HG03135 (cell line): ENCODE measurements around the gene RAF1.
"Not testable (repeated sequence)": the region's sequence is repeated elsewhere in the genome, so short reads cannot be mapped to it uniquely, and the experiment has no call there.

ENCODE experiments used
- ATAC-seq: cut with Tn5 transposase; IDR thresholded peaks from one replicate; pipeline ENCODE4 v1.9.1; 2021; ENCODE audit warnings: mild to moderate bottlenecking, moderate library complexity; ENCODE audit not compliant: unreplicated experiment

The RAF1 gene

GRCh38 chr3:12663936-12664908 lies at the start of gene RAF1:
Gene RAF1, minus strand, starts transcription at chr3:12664117. Its CDS starts 45,396 bp downstream, at chr3:12618721.
- ATAC-seq = peak; percentile 94

DNA sequence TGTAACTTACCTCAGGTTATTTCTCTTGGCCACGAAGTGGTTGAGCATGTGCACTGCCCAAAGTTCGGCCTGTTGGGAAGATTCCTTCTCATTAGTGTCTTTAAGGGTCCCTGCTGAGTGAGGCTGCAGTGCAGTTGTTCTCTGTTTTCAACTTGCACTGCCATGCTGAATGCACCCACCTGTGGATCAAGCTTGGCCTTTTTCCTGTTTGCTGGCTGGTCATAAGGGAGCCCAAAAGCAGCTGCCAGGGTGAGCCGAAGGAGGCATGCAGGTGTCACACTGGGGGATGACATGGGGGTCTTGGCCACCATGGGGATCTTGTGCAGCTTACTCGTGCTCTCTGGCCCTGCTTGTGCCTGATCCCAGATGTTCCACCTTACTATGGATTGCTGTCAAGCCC lies 46.1 kb upstream of the RAF1 start:
- no peak for ATAC-seq

GRCh38 chr3:12709334-12709733 lies 45.4 kb upstream of the RAF1 start:
- ATAC-seq = no peak

DNA sequence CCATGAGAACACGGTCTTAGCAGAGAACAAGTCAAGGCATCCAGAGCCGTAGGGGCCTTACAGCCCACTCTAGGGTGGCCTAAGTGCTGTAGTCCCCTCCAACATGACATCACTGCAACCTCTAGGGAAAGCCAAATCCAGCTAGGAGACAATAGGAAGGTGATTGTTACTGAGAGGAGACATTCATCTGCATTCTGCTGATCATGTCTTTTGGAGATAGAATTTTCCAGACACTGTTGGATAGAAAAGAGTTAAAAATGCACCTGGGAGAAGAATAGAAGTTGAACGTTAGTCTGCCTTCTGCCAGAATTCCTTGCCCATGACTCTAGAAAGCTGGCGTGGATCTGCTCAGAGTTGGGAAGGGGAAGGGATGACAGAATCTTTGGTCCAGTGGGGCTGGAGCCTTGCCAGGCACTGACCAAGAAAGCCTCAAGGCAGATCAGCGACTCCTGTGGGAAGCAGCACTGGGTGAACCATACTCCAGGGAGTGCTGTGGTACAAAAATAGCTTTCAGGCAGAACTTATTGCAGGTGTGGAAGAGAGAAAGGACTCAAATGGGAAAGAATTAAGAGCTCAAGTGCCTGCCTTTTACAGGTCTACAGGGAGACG lies 44.8 kb upstream of the RAF1 start:
- no peak for ATAC-seq

DNA sequence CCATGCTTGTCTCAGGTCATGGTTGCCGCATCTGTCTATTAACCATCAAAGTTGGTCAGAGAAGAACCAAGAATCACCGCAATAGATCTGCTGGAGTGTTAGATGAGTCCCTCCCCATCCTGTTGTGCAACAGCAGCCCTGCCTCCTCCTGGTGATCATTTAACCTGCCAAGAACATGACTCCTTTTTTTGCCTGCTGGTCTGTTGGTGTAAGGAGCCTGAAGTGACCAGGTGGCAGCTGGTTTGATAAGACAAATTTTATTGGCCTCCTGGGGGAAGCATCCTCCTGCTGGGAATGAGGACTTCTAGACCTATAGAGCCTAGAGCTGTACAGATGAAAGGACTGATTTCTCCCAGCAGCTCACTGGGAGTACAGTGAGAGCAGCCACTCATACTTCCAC lies 43.5 kb upstream of the RAF1 start:
- ATAC-seq = no peak

DNA sequence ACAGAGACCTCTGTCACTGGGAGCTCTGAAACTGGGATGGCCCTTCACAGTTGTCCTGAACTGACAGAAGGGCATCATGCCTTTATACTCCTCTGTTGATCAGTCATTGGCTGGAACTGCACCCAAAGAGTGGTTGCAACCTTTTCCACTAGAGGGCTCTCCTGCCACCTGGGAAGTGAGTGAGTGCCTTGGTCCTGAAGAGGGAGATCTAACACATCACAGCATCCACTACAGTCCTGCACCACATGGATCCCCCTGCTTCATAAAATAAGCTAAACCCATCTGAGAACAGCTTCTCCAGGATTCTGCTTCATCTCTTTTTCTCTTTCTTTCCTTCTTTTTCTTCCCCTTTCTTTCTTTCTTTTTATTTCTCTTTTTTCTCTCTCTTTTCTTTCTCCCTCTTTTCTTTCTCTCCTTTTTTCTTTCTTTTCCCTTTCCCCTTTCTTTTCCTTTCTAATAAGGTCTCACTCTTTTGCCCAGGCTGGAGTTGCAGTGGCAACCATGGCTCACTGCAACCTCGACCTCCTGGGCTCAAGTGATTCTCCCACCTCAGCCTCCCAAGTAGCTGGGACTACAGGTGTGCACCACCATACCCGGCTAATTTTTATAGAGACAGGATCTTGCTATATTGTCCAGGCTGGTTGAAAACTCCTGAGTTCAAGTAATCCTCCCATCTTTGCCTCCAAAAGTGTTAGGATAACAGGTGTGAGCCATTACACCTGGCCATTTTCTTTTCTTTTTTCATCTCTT lies 42.8 kb upstream of the RAF1 start:
- peak; percentile 92 for ATAC-seq

GRCh38 chr3:12705981-12706380 lies 42.1 kb upstream of the RAF1 start:
- ATAC-seq = no peak

DNA sequence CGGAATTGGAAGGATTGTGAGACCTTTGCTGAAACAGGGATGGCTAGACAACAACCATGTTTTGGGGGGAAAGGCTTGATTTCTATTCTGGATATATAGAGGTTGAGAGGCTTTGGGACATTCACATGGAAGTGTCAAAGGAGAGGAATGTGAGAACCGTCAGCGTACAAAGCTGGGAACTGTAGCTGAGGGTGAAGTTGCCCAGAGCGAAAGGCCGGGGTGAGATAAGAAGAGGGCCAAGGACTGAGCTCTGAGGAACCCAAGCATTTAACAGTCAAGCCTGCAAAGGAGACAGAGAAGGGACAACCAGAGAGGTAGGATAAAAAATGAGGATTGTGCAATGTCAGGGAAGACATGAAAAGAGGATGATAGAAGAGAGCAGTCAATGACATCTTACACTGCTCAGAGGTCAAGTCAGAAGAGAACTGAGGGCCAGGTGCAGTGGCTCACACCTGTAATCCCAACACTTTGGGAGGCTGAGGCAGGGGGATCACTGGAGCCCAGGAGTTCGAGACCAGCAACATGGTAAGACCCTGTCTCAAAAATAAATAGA lies 41.5 kb upstream of the RAF1 start:
- no peak for ATAC-seq

GRCh38 chr3:12702501-12702900 lies 38.6 kb upstream of the RAF1 start:
- no peak for ATAC-seq

DNA sequence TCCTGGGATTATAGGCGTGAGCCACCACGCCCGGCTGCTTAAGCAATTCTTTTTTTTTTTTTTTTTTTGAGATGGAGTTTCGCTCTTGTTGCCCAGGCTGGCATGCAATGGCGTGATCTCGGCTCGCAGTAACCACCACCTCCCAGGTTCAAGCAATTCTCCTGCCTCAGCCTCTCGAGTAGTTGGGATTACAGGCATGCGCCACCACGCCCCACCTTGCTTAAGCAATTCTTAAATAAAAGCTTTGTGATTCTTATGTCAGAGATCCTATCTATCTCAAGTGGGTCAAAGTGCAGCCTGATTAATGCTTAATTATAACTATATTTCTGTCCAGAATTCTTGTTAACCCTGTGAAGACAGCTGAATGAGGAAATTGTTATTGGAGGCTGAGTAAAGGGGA lies 37.7 kb upstream of the RAF1 start:
- not testable (repeated sequence) for ATAC-seq

DNA sequence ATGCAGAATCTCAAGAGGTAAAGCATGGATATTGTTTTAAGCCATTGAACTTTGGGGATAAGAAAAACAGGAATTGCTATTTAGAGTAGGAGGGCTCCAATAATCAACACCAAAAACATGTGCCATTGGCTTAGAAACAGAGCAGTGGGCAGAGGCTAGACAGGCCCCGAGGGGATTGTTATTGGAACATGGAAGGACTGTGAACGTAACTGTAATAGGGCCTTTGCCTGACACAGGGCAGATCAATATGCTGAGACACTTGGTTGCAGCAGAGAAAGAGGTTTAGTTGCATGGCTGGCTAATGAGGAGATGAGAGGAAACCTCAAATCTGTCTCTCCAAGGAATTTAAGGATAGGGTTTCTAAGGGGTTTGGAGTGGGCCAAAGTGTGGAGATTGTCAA lies 36.9 kb upstream of the RAF1 start:
- ATAC-seq = no peak

DNA sequence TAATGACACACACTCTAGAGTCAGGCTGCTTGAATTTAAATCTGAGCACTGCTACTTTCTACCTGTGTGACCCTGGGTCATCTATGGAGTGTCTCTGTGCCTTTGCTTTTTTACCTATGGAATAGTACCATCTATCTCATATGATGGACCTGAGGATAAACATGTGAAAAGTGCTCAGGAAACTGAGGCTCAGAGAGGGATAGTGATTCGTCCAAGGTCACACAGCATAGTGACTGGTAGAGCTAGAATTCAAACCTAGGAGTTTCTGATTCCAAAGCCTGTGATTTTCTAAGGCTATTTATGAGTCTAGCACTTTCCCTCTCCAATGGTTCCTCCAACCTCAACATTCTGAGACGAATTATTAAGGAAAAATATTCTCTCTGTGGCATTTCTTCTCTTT lies 32.0 kb upstream of the RAF1 start:
- no peak for ATAC-seq

DNA sequence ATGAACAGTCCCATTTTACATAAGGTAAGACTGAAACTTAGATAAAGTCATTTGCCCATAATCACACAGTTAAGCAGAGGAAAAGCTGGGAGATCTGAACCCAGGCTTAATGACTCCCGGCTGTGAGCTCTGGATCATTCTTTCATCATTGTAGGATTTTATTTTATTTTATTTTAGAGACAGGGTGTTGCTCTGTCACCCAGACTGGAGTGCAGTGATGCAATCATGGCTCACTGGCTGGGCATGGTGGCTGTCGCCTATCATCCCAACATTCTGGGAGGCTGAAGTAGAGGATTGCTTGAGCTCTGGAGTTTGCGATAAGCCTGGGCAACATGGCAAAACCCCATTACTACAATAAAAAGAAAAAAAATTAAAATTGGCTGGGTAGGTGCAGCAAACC lies 31.2 kb upstream of the RAF1 start:
- ATAC-seq = no peak

DNA sequence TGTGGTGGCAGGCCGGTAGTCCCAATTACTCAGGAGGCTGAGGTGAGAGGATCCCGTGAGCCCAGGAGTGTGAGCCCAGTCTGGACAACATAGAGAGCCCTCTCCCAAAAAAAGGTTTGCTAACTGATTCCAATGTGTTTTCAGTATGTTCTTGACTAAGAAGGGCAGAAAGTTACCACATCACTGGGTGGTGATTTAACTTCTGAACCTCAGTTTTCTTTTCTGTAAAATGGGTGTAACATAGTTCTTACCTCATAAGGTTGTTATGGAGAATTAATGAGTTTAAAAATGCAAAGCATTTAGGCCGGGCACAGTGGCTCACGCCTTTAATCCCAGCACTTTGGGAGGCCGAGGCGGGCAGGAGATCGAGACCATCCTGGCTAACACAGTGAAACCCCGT lies 28.5 kb upstream of the RAF1 start:
- no peak for ATAC-seq

- ATAC-seq = no peak
These were observed 26.2 kb upstream of the RAF1 start for GRCh38 chr3:12689997-12690711.

GRCh38 chr3:12687948-12688347 lies 24.0 kb upstream of the RAF1 start:
- ATAC-seq = no peak

GRCh38 chr3:12686096-12686495 lies 22.2 kb upstream of the RAF1 start:
- no peak for ATAC-seq

DNA sequence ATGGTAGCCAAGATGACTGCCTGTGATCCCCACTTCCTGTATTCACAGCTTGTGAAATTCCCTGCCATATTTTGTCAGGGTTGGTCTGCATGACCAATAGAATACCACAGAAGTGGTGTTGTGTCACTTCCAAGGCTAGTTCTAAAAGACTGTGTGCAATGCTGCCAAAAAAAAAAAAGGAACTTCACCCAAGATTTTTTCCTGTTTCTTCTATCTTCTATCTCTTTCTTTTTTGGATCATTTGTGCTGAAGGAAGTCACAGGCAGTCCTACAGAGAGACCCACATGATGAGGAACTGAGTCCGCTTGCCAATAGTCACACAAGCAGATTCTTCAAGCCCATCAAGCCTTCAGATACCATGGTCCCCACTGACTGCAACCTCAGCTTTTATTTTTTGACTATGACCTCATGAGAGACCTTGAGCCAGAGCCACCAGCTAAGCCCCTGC lies 18.1 kb upstream of the RAF1 start:
- no peak for ATAC-seq

- no peak for ATAC-seq
These were observed 17.4 kb upstream of the RAF1 start for GRCh38 chr3:12681089-12681942.

- no peak for ATAC-seq
These were observed 15.6 kb upstream of the RAF1 start for GRCh38 chr3:12679468-12679867.
